DMS79 treated with DMSO at 0.1 percent for 48 hours (cell line): ENCODE data around the gene CRAMP1.

Experiments
- DNase-seq: peaks from one replicate; lab custom pipeline; 2025; lab: John Stamatoyannopoulos, UW

Gene CRAMP1

DNA sequence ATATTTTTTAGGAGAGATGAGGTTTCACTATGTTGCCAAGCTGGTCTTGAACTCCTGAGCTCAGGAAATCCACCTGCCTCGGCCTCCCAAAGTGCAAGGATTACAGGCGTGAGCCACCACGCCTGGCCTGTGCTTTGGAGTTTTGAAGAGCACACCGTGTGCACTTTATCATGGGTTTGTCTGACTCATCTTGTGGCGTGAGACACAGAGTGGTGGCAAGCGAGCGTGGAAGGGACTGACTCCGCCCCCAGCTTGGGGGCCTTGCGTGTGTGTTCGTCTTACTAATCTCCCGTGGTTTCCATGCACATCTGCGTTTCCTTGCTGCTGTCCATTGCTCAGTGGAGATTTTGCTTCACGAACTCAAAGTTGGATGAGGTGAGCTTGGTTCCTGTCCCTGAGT lies 22.9 kb downstream of the CRAMP1 start:
- DNase-seq, result no peak

GRCh38 chr16:1637526-1637925 lies 25.4 kb downstream of the CRAMP1 start:
- DNase-seq, result no peak

GRCh38 chr16:1638757-1639156 lies 26.6 kb downstream of the CRAMP1 start:
- no peak for DNase-seq

GRCh38 chr16:1639282-1639681 lies 27.1 kb downstream of the CRAMP1 start:
- no peak for DNase-seq

DNA sequence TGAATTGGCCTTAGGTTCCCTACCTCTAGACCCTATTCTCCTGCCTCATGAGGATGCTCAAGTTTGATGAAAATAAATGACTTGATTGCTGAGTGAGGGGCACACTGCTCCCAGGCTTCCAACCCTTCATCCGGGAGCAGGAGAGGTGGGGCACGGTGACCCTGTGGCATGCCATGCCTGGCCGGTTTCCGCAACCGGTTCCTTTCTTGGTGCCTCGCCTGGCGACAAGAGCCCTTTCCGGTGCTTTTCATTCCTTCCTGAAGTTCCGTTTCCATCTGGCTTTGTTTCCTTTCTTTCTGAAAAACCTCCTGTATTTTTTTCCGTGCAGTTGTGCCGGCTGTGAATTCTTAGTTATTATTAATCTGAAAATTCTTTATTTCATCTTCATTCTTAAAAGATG lies 27.7 kb downstream of the CRAMP1 start:
- DNase-seq, result no peak

DNA sequence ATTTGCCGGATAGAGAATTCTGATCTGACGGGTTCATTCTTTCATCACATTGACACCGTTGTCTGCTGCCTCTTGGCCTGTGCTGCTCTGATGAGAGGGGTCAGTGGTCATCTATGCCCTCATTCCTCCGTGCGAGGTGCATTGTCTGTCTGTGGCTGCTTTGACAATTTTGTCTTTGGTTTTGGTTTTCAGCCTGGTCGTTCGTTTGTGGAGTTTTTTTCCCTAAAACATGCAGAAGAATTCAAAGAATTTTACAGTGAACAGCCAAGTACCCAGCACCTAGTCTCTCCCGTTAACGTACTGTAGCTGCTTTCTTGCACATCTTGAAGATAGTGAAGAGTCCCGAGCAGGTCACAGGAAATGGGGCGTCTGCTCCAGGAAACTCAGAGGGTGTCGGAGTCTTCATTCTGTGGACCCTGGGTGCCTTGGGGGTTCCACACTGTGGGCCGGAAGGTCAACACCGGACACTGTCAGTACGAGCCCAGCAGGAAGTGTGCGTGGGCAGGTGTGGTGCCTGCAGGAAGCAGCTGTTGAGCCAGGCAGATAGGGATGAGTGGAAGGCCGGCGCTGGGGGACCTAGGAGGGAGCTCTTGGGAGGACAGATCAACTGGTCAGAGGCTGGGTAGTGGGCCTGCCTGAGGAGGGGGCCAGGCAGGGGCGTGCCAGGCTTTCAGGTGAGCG lies 28.2 kb downstream of the CRAMP1 start:
- DNase-seq, result no peak

GRCh38 chr16:1641261-1641660 lies 29.1 kb downstream of the CRAMP1 start:
- DNase-seq, result no peak

DNA sequence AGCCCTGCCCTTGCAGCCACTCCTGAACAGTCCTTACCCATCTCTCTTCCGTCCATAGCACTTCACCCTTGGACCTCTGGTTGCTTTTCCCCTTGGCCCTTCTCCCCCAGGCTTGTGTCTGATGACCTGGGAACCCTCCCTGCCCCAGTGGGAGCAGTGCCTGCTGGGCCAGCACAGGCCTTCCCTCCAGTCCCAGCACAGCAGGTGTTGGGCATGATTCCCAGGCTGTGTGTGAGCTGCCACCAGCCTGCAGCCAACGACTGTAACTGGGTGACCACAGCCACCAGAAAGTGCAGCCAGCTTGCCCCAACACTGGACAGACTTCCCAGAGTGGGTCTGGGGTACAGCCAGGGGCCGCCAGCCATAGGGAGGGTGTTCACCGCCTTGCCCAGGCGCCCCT lies 30.0 kb downstream of the CRAMP1 start:
- DNase-seq, result no peak

DNA sequence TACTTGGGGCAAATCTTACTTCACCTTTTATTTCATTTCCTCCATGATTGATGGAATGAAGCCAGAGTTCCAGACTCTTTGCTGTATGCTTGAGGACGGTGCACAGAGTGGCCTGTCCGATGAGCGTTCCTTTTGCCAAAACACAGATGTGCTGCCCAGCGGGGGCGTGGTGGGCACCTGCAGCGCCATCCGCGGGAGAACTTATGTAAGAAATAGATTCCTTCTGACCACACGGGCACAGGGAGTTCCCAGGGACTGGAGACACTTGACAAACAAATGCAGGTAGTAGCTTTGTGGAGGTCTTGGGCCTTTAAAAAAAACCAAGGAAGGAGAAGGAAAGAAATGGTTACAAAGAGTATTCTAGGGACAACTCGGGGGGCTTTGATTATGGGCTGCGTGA lies 30.6 kb downstream of the CRAMP1 start:
- DNase-seq, result no peak

GRCh38 chr16:1643521-1643920 lies 31.4 kb downstream of the CRAMP1 start:
- DNase-seq, result no peak

DNA sequence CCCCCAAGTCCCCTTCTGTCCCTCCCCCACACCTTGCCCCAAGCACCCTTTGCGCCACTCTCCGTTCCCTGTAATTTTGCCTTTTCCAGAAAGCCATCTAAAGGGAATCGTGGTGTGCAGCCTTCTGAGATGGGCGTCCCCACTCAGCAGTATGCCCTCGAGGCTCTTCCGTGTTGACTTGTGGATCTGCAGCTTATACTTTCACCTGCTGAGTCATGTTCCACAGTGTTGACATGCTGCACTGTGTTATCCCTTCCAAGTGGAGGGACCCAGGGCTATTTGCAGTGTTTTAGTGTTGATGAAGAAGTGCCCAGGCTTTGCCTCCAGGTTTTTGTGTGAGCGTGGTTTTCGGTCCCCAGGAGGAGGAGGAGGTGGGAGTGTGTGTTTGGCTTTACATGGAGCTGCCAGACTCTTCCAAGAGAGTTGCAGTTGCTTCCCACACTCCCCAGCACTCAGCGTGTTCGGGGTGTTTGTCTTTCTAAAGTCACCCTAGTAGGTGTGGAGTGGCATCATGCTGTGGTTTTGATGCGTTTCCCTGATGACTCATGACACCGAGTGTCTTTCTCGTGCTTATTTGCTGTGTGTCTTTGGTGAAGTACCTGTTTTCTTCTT lies 33.9 kb downstream of the CRAMP1 start:
- no peak for DNase-seq

GRCh38 chr16:1647856-1648255 lies 35.7 kb downstream of the CRAMP1 start:
- no peak for DNase-seq

DNA sequence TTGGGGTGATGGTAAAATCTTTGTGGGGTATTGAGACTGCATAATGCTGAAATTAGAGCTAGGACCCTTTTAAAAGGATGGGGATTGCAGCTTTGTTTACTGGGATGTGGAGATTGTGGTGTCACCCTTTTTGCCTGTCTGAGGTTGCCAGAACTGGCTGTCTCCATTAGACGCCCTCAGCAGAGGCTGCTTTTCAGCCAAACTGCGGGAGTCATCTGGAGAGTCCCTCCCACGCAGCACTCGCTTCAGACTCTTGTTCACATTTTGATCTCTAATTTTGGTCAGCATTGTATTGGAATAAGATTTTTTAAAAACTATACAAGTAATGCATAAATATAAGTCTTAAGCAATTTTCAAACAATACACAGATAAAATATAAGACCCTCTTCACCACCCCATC lies 38.0 kb downstream of the CRAMP1 start:
- DNase-seq, result no peak

GRCh38 chr16:1651094-1651973 lies 39.2 kb downstream of the CRAMP1 start:
- DNase-seq, result no peak

DNA sequence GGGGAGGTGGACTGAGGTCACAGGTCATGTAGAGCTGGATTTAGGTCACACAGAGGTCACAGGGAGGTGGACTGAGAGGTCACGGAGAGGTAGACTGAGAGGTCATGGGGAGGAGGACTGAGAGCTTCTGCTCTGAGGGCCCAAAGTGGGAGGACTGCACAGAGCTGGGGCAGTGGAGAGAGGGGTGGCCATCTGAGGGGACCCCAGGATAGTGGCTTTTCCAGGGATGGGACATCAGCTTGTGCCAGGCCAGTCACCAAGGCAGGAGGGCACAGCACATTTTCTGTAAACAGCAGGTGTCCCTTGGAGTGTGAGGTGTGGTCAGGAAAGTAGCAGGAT lies 39.8 kb downstream of the CRAMP1 start:
- no peak for DNase-seq

GRCh38 chr16:1653023-1653422 lies 40.9 kb downstream of the CRAMP1 start:
- DNase-seq, result no peak

GRCh38 chr16:1654505-1655268 lies 42.5 kb downstream of the CRAMP1 start:
- DNase-seq, result no peak

GRCh38 chr16:1655269-1655807 lies 43.2 kb downstream of the CRAMP1 start:
- no peak for DNase-seq

DNA sequence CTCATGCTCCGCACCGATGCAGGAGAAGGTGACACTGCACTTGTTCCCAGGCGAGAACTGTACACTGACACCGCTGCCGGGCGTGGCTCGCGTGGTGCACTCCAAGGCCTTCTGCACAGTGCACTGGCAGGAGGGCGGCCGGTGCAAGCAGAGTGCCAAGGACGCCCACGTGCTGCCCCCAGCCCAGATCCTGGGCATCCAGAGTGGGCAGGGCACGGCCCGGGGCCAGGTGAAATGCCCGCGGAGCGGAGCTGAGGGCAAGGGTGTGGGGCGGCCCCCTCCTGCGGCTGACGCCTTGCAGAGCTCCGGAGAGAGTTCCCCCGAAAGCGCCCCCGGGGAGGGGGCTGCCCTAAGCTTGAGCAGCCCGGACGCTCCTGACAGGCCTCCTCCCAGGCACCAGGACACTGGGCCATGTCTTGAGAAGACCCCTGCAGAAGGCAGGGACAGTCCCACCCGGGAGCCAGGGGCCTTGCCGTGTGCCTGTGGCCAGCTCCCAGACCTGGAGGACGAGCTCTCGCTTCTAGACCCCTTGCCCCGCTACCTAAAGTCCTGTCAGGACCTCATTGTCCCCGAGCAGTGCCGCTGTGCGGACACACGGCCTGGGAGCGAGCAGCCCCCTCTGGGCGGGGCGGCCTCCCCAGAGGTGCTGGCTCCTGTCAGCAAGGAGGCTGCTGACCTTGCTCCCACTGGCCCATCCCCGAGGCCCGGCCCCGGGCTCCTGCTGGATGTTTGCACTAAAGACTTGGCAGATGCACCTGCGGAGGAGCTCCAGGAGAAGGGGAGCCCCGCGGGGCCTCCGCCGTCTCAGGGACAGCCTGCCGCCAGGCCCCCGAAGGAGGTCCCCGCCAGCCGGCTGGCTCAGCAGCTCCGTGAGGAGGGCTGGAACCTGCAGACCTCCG lies 44.0 kb downstream of the CRAMP1 start:
- no peak for DNase-seq

DNA sequence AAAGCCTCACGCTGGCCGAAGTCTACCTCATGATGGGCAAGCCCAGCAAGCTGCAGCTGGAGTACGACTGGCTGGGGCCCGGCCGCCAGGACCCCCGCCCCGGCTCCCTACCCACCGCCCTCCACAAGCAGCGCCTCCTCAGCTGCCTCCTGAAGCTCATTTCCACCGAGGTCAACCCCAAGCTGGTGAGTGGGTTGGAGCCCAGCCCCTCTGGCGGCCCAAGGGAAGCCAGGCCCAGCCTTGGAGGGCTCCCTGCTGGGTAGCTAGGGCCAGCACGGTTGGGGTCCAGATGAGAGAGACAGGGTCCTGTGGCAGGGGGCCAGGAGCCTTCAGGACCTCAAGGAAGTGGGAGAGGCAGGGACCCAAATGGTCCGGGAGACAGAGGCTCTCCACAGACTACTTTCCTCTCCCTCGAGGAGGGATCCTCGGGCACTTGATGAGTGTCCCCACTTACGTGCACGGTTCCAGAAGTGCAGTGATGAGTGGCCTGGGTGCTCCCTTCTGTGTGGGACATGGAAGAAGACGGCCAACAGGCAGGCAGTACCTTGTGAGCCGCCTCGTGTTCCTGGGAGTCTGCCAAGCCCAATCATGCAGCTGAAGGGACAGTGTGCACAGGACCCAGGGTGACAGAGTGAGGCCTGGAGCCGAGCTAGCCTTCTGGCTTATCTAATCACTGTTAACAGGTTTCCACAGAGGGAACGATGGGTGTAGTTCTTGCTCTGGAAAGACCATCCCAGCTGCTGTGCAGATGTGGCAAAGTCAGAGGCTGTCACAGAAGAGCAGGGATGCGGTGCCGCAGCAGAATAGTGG lies 44.9 kb downstream of the CRAMP1 start:
- no peak for DNase-seq
